ENCODE measurements around the gene SIGLECL1.

DNA sequence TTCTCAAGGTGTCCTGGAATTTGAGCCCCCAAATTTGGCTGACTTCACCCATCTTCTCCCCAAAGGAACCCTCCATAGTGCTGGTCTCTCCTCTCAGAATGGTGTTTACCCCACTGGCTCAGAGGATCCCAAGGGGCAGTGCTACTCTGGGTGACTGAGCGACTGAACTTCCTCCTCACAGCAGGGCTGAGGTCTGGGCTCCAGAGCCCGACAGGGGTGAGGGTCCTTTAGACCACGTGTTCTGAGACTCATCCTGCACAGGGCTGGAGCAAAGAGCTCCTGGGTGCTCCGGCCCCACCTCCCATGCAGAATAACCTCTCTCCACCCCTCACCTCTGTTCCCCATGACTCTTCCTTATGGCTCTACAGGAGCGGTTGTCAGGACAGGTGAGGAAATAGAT, 49.2 kb upstream of the SIGLECL1 start:
- TF ChIP-seq POLR2A (IDR thresholded peaks at IDR 0.05): no peak
- TF ChIP-seq, protein P1, sequence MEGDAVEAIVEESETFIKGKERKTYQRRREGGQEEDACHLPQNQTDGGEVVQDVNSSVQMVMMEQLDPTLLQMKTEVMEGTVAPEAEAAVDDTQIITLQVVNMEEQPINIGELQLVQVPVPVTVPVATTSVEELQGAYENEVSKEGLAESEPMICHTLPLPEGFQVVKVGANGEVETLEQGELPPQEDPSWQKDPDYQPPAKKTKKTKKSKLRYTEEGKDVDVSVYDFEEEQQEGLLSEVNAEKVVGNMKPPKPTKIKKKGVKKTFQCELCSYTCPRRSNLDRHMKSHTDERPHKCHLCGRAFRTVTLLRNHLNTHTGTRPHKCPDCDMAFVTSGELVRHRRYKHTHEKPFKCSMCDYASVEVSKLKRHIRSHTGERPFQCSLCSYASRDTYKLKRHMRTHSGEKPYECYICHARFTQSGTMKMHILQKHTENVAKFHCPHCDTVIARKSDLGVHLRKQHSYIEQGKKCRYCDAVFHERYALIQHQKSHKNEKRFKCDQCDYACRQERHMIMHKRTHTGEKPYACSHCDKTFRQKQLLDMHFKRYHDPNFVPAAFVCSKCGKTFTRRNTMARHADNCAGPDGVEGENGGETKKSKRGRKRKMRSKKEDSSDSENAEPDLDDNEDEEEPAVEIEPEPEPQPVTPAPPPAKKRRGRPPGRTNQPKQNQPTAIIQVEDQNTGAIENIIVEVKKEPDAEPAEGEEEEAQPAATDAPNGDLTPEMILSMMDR (IDR thresholded peaks at IDR 0.05): no peak
